ENCODE results near the gene CIC. TPM values are rescaled to one million over a fixed set of nuclear protein-coding genes. Genes with fewer than 3 reads are reported as not detected.

The CIC gene
- total RNA-seq, result 10 to 100 TPM; 40.5 to 72.8 (median 67.2) TPM

DNA sequence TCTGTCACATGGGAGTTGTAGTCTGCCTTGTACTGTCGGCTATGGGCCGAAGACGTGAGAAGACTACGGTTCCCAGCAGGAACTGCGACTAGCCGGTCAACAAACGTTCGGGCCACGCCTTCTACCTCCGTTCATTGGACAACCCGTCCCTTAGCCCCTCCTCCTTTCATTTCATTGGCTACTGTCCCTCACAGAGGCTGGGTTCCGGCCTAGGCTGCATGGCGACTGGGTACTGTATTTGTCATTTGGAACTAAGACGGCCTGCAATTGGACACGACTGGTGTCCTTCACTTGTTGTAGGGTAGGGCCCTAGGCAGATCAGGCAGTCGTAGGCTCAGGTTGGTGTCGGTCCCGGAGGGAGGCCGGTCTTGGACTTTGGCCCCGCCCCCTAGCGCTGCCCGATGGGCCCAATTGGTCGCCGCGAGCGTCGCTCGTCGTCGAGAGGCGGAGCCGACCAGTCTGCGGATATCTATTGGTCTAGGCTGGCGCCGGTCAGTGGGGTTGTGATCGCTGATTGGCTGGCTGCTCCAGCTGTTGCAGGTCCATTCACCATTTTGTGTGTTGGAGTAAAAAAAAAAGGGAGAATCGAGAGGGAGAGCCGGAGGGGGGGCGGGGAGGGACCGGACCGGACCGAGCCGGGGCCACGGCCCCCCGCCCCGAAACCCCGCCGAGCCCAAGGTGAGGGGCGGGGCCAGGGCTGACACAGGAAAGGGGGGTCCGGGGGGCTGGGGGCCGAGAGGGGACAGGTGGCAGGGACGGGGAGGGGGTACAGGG, at the start of gene CIC:
Gene CIC (plus strand): TSS at position 549 of the 774 bp plus-strand sequence. CDS start 2,532 bp downstream, outside the sequence.
- H3K27me3 ChIP-seq, result no peaks in the 10 kb centered on the region
- TF ChIP-seq CTCF (IDR thresholded peaks at IDR 0.05), result no peak
- peak in 1 of 2 donors; percentile 6 for TF ChIP-seq POLR2A (IDR thresholded peaks at IDR 0.05)
- H3K4me1 ChIP-seq, result peaks cover 3 to 26% (median 19%) of the 10 kb centered on the region in 4 donors
- H3K27ac ChIP-seq, result peak within 1 kb of the TSS; percentile 98 to 100 (median 99)
- H3K4me3 ChIP-seq, result peak within 1 kb of the TSS; percentile 74 to 90 (median 86)
- peak; percentile 99 to 100 (median 99) for DNase-seq
- H3K36me3 ChIP-seq, result peaks cover 0 to 23% (median 0%) of the 10 kb centered on the region in 3 donors
- H3K9me3 ChIP-seq, result no peaks in the 10 kb centered on the region

- Histone ChIP-seq H3K27ac (peak within 1 kb of the TSS; percentile 80 to 90 (median 86)), H3K27me3 (no peaks in the 10 kb centered on the region), H3K4me1 (peaks cover 0 to 49% (median 24%) of the 10 kb centered on the region in 4 donors), H3K4me3 (peak within 1 kb of the TSS; percentile 63 to 77 (median 74)), H3K9me3 (no peaks in the 10 kb centered on the region), H3K36me3 (peaks cover 0 to 14% (median 0%) of the 10 kb centered on the region in 3 donors)
- DNase-seq, result peak; percentile 97 to 99 (median 98)
- TF ChIP-seq POLR2A (IDR thresholded peaks at IDR 0.05) (peak; percentile 60 to 62), CTCF (IDR thresholded peaks at IDR 0.05) (peak in 1 of 6 experiments; percentile 10)
These were observed 49.0 kb upstream of the CIC start, which contains the start of gene ZNF526 for GRCh38 chr19:42219812-42220750. ZNF526 (plus strand) TSS chr19:42220312; CDS start chr19:42224404, 4,092 bp downstream.

DNA sequence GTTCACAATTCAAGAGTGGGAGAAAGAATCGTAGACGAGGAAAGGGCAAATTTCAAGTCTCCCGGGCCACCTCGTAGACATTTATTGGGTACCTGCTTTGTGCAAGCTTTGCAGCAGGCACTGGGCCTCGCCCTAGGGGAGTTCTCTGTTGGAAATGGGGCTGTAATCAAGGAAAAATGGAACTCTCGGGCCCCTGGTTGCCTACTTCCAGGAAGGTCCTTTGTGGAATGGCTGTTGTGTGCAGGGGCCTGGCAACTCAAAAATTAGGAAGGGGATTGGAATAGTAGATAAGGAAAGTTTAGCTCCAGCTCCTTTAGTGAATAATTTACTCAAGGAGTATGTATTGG, 48.3 kb upstream of the CIC start:
- Histone ChIP-seq H3K36me3 (peaks cover 0 to 18% (median 0%) of the 10 kb centered on the region in 3 donors), H3K9me3 (no peaks in the 10 kb centered on the region), H3K27ac (peak overlapping the region; percentile 80 to 90 (median 86)), H3K27me3 (no peaks in the 10 kb centered on the region), H3K4me3 (peak overlapping the region; percentile 63 to 77 (median 74)), H3K4me1 (peaks cover 0 to 42% (median 20%) of the 10 kb centered on the region in 4 donors)
- DNase-seq, result no peak
- TF ChIP-seq CTCF (IDR thresholded peaks at IDR 0.05) (no peak), POLR2A (IDR thresholded peaks at IDR 0.05) (no peak)

DNA sequence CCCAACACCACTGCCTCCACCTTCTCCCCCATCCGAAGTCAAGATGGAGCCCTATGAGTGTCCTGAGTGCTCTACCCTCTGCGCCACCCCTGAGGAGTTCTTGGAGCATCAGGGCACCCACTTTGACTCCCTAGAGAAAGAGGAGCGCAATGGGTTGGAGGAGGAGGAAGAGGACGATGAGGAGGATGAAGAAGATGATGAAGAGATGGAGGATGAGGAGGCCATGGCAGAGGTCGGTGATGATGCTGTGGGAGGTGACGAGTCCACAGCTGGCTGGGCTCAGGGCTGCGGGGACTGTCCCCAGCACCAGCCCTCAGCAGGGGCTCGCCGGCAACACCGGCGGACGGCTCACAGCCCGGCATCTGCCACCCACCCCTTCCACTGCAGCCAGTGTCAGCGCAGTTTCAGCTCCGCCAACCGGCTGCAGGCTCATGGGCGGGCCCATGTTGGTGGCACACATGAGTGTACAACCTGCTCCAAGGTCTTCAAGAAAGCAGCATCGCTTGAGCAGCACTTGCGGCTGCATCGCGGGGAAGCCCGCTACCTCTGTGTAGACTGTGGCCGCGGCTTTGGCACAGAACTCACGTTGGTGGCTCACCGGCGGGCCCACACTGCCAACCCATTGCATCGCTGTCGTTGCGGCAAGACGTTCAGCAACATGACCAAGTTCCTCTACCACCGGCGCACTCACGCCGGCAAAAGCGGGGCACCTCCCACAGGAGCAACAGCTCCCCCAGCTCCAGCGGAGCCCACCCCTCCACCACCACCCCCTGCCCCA, 43.9 kb upstream of the CIC start:
- Histone ChIP-seq H3K9me3 (no peaks in the 10 kb centered on the region), H3K27me3 (no peaks in the 10 kb centered on the region), H3K36me3 (peaks cover 0 to 57% (median 0%) of the 10 kb centered on the region in 3 donors), H3K4me1 (peaks cover 0 to 13% (median 5%) of the 10 kb centered on the region in 4 donors), H3K4me3 (no peak overlapping the region), H3K27ac (no peak overlapping the region)
- no peak for DNase-seq
- TF ChIP-seq CTCF (IDR thresholded peaks at IDR 0.05) (no peak), POLR2A (IDR thresholded peaks at IDR 0.05) (no peak)
